Peyer's patch (tissue), 4 donors: ENCODE data around the gene KDM5A. TPM values are rescaled to one million over a fixed set of nuclear protein-coding genes. Genes with fewer than 3 reads are reported as not detected.

Experiments
- DNase-seq, 3 donors: peaks; one replicate each; pipeline ENCODE4 v3.0.0-alpha.2; 2017 to 2019
- H3K27ac ChIP-seq, 4 donors: fragments of 200-600 bp; sonication (generic); one replicate each; pipeline ENCODE4 v1.5.1; 2016 to 2019
- H3K27me3 ChIP-seq, 2 donors: fragments of 200-600 bp; sonication (generic); one replicate each; pipeline ENCODE4 v1.5.1; 2019
- H3K36me3 ChIP-seq, 3 donors: fragments of 200-600 bp; sonication (generic); one replicate each; pipeline ENCODE4 v1.5.1; 2016 to 2019
- H3K4me1 ChIP-seq, 4 donors: fragments of 200-600 bp; sonication (generic); one replicate each; pipeline ENCODE4 v1.5.1; 2016 to 2019
- H3K4me3 ChIP-seq, 4 donors: fragments of 200-600 bp; sonication (generic); 1 replicate in 3 of 4; 2 replicates in 1 of 4; pipeline ENCODE4 v1.5.1; 2016 to 2019; ENCODE audit warnings: mild to moderate bottlenecking in 1 of 4
- H3K9me3 ChIP-seq, 4 donors: fragments of 200-600 bp; sonication (generic); one replicate each; pipeline ENCODE4 v1.5.1; 2016 to 2019; ENCODE audit warnings: mild to moderate bottlenecking in 1 of 4
- POLR2A ChIP-seq, 2 donors: fragments of 450-650 bp; IDR thresholded peaks; one replicate each; pipeline ENCODE4 v1.5.1; 2017; ENCODE audit warnings: antibody characterized with exemption in 2 of 2, mild to moderate bottlenecking in 2 of 2, moderate library complexity in 2 of 2
- total RNA-seq, 4 donors: library from RNA; depleted of rRNA; stranded (reverse); fragments of >200 nt; gene quantifications; one replicate each; pipeline ENCODE4 v1.1.0, GENCODE V29; 2016
- TF ChIP-seq, protein P1 (sequence below), 6 experiments: fragments of 450-650 bp in 4 of 6; fragments of 200-600 bp in 2 of 6; sonication (generic) in 1 of 6; IDR thresholded peaks; one replicate each; pipeline ENCODE4 v1.5.1; 2017 to 2019; ENCODE audit warnings: antibody characterized with exemption in 6 of 6, mild to moderate bottlenecking in 3 of 6, moderate library complexity in 1 of 6

Gene KDM5A
- total RNA-seq, 4 donors from 2014 or later, result 38.8 to 72.7 (median 60.8) TPM

GRCh38 chr12:230925-231671 lies 158.0 kb downstream of the KDM5A start:
- no peak overlapping the region for H3K27ac ChIP-seq
- H3K9me3 ChIP-seq, result peaks cover 0 to 6% (median 0%) of the 10 kb centered on the region in 4 donors
- no peak for DNase-seq
- no peaks in the 10 kb centered on the region for H3K27me3 ChIP-seq
- H3K4me3 ChIP-seq, result no peak overlapping the region
- no peak for TF ChIP-seq POLR2A (IDR thresholded peaks at IDR 0.05)
- TF ChIP-seq, protein P1, sequence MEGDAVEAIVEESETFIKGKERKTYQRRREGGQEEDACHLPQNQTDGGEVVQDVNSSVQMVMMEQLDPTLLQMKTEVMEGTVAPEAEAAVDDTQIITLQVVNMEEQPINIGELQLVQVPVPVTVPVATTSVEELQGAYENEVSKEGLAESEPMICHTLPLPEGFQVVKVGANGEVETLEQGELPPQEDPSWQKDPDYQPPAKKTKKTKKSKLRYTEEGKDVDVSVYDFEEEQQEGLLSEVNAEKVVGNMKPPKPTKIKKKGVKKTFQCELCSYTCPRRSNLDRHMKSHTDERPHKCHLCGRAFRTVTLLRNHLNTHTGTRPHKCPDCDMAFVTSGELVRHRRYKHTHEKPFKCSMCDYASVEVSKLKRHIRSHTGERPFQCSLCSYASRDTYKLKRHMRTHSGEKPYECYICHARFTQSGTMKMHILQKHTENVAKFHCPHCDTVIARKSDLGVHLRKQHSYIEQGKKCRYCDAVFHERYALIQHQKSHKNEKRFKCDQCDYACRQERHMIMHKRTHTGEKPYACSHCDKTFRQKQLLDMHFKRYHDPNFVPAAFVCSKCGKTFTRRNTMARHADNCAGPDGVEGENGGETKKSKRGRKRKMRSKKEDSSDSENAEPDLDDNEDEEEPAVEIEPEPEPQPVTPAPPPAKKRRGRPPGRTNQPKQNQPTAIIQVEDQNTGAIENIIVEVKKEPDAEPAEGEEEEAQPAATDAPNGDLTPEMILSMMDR (IDR thresholded peaks at IDR 0.05), result no peak
- H3K4me1 ChIP-seq, result no peaks in the 10 kb centered on the region
- no peaks in the 10 kb centered on the region for H3K36me3 ChIP-seq

Other genes starting within 250 kb of the KDM5A start
- gene SLC6A12, start 175.2 kb downstream of the KDM5A start, total RNA-seq, result 1 to 10 TPM in 2 of 4 donors, not detected in 2; 1.7 to 7.9 TPM
- gene SLC6A13, start 126.5 kb downstream of the KDM5A start, total RNA-seq, result 1 to 10 TPM in 2 of 4 donors, under 1 TPM in 1, not detected in 1; 0.80 to 4.9 (median 1.7) TPM
- 10 to 100 TPM in 1 of 4 donors, 1 to 10 TPM in 3; 3.2 to 76.7 (median 6.6) TPM for gene CCDC77, start 12.3 kb upstream of the KDM5A start, total RNA-seq
- gene B4GALNT3, start 70.6 kb upstream of the KDM5A start, total RNA-seq, result 10 to 100 TPM in 3 of 4 donors, 1 to 10 TPM in 1; 9.1 to 30.3 (median 12.5) TPM